Esophagus muscularis mucosa (tissue), 3 donors: Measurements from ENCODE around the gene OPA3.
A peak's percentile ranks its signal among the peaks of the same experiment; 100 is the strongest.

Experiments
- POLR2A ChIP-seq: fragments of 450-650 bp; IDR thresholded peaks from one replicate; pipeline ENCODE4 v1.6.1; 2017; ENCODE audit warnings: antibody characterized with exemption, moderate library complexity, mild to moderate bottlenecking, low read depth
- TF ChIP-seq, protein P1 (sequence below), 3 experiments: fragments of 200-600 bp in 2 of 3; fragments of 450-650 bp in 1 of 3; sonication (generic) in 2 of 3; IDR thresholded peaks; one replicate each; pipeline ENCODE4 v1.5.1; 2017 to 2019; ENCODE audit warnings: antibody characterized with exemption in 3 of 3, mild to moderate bottlenecking in 2 of 3, moderate library complexity in 1 of 3

DNA sequence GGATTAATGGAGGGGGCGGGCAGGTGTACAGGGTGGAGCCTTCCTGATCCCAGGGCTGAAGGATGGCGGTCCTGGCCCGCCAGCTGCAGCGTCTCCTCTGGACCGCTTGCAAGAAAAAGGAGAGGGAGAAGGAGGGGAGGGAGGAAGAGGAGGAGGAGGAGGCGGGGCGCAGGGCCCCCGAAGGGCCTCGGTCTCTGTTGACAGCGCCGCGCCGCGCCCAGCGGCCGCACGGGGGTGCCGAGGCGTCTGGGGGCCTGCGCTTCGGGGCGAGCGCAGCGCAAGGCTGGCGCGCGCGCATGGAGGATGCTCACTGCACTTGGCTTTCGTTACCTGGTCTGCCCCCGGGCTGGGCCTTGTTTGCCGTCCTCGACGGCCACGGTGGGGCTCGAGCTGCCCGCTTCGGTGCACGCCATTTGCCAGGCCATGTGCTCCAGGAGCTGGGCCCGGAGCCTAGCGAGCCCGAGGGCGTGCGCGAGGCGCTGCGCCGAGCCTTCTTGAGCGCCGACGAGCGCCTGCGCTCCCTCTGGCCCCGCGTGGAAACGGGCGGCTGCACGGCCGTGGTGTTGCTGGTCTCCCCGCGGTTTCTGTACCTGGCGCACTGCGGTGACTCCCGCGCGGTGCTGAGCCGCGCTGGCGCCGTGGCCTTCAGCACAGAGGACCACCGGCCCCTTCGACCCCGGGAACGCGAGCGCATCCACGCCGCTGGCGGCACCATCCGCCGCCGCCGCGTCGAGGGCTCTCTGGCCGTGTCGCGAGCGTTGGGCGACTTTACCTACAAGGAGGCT is 86.0 kb downstream of the OPA3 start, which contains the start of gene PPM1N:
- TF ChIP-seq, protein P1, sequence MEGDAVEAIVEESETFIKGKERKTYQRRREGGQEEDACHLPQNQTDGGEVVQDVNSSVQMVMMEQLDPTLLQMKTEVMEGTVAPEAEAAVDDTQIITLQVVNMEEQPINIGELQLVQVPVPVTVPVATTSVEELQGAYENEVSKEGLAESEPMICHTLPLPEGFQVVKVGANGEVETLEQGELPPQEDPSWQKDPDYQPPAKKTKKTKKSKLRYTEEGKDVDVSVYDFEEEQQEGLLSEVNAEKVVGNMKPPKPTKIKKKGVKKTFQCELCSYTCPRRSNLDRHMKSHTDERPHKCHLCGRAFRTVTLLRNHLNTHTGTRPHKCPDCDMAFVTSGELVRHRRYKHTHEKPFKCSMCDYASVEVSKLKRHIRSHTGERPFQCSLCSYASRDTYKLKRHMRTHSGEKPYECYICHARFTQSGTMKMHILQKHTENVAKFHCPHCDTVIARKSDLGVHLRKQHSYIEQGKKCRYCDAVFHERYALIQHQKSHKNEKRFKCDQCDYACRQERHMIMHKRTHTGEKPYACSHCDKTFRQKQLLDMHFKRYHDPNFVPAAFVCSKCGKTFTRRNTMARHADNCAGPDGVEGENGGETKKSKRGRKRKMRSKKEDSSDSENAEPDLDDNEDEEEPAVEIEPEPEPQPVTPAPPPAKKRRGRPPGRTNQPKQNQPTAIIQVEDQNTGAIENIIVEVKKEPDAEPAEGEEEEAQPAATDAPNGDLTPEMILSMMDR (IDR thresholded peaks at IDR 0.05), result peak in 1 of 3 experiments; percentile 5
- TF ChIP-seq POLR2A, result no peak
